Activated T-cell treated with anti-CD3 and anti-CD28 coated beads for 24 hours (primary cell): ENCODE data around the gene SEPSECS.

Experiments used
- DNase-seq: peaks from one replicate; pipeline ENCODE4 v3.0.0-alpha.2; 2020; ENCODE audit warnings: low read depth

Gene SEPSECS

DNA sequence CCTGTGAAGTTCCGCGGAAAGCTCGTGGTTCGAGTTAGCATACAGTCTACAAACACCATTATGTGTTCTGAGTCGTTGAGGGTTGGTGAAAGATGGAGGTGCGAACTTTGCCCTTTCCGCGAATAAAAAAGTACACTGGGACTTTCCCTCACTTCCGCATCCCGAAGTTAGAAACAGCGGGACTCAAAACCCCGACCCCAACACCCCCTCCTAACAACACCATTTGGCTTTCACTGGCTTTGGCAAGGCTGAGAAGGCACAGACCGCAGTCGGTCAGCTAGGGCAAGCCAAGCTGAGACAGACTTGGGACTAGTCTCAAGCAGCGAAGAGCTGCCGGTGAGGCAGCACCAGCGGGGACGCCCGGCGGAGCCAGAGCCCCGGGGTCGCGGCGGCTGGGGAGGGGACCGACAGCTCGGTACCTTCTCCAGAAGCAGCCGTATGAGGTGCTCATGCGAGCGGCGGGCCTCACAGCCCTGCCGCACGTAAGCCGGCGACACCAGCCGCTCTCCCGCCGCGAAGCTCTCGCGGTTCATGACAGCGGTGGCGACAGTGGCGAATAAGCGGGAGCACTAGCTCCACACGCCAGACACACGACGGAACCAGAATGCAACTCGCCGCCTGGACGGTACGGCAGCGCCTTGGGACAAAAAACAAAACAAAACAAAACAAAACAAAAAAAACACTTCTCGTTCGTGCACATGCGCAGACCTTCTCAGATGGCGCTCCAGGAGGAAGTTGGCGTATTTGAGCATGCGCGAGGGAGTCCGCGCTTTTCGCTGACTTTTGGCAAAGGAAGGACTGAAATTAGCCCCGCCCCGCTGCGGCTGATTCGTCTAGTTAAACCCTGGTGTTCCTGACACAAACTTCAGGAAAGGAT, at the start of gene SEPSECS:
SEPSECS (minus strand) TSS at position 613 of the 877 bp plus-strand sequence; CDS start at position 533, 80 bp downstream.
- peak; percentile 93 for DNase-seq

- no peak for DNase-seq
Observed at GRCh38 chr4:25209702-25210101, 49.5 kb upstream of the SEPSECS start.

DNA sequence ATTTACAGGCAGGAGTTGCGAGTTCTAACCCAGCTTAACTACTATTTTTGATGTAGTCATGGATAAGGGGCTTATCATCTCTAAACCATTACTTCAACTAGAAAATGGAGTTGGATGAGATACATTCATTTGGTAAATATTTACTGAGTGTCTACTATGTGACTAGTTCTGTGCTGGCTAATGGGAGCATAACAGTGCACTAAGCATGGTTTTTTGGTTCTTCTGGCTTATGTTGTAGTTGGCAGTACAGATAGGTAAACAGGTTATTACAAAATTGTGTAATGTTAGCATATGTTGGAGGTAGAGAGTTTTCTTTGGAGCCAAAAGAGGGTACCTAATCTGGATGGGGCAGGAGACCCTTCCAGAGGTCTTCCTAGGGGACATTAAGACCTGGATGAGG, 47.7 kb upstream of the SEPSECS start:
- DNase-seq, result no peak

- DNase-seq, result no peak
Observed at GRCh38 chr4:25198713-25199112, 38.5 kb upstream of the SEPSECS start.

GRCh38 chr4:25190407-25190806, 30.2 kb upstream of the SEPSECS start:
- no peak for DNase-seq

- DNase-seq, result no peak
Observed at GRCh38 chr4:25184056-25184455, 23.8 kb upstream of the SEPSECS start.

DNA sequence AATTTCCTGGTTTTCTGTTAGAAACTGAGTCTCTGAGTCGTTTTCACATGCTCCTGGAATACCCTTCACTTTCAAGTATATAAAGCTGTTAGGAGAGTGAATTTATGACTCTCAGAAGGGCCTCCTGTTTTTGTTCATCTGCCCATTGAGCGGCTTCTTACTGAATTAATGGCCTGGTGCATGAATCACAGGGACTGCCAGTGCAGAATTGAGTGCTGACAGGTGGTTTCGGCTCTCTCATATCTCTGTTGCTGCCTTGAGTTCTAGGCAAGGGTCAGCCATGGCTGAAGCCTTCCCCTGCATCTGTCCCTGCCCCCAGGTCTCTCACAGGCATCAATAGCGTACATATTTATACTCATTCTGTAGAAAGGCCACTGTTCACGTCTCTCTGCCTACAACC, 22.7 kb upstream of the SEPSECS start:
- DNase-seq, result no peak

GRCh38 chr4:25180524-25181131, 20.4 kb upstream of the SEPSECS start:
- DNase-seq, result no peak

DNA sequence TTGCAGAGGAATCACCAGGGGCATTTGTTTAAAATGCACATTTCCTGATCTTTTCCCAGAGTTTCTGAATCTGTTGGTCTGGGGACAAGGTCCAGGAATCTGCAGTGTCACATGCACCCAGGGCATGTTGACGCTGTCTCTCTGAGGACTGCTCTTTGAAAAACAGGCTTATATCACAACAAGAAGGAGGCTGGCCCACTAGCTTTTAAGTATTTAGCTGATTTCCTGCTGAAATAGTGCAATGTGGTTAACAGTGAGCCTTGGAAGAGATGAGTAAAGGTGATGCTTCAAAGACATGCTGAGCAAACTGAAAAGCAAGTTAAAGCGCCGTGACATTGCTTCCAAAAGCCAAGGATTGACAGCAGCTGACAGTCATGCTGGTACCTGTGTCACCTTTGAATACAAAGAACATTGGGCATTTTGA, 18.6 kb upstream of the SEPSECS start:
- no peak for DNase-seq

- no peak for DNase-seq
Observed at GRCh38 chr4:25177147-25177546, 16.9 kb upstream of the SEPSECS start.

- DNase-seq, result no peak
Observed at GRCh38 chr4:25174674-25175073, 14.4 kb upstream of the SEPSECS start.

- DNase-seq, result no peak
Observed at GRCh38 chr4:25172961-25173915, 13.0 kb upstream of the SEPSECS start.

DNA sequence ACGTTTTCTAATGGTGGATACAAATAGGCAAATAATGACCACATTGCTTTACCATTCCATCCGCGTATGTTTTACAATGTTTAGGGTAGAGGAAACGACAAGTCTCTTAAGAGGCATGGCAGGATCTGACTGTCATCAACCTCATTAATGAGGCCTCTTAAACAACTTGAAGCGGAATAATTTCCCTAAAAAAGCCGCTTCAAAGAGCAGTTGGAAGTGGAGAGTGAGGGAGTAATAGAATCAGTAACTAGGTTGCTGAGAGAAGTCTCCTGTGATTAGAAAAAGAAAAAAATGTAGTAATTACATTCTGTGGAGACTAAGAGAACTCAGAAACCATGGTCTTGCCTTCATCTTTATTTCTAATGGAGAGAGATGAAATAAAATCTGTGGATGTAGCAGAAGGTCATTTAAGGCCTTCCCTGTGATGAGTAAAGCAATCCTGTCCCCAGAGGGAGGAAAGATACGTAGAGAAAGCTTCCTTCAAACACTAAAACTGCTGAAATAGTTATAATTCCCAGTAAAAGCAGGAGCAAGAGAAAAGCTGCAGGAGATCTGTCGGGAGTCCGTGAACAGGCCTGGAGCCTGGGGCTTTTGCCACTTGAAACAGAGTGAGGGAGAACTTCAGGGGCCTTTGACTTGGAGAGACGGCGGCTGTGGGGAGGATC, 11.1 kb upstream of the SEPSECS start:
- no peak for DNase-seq

DNA sequence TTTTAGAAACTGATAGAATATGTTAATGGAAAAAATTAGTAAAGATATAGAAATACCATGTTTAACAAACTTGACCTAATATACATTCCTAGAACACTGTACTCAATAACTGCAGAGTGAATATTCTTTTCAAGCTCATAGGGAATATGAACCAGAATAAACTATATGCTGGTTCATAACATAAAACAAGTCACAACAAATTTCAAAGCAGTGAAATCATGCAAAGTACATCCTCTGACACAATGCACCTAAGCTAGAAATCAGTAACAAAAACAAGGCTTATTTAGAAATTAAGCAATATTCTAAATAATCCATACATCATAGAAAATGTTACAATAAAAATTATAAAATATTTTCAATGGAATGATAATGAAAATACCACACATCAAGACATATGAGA, 9.2 kb upstream of the SEPSECS start:
- no peak for DNase-seq

DNA sequence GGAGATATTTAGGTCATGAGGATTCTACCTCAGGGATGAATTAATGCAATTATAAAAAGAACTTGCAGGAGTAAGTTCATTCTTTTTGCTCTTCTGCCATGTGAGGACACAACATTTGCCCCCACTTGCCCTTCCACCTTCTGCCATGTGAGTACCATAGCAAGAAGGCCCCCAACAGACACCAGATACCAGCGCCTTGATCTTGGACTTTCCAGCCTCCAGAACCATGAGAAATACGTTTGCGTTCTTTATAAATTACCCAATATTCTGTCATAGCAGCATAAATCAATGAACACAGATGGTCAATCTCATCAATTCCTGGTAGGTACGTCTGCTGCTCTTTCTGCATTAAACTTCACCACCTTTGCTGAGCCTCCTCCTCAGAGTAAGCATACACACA, 5.7 kb upstream of the SEPSECS start:
- DNase-seq, result no peak

GRCh38 chr4:25163196-25163595, 2.9 kb upstream of the SEPSECS start:
- no peak for DNase-seq

GRCh38 chr4:25162566-25162965, 2.3 kb upstream of the SEPSECS start:
- no peak for DNase-seq

- no peak for DNase-seq
Observed at GRCh38 chr4:25161593-25161950, 1.3 kb upstream of the SEPSECS start.

DNA sequence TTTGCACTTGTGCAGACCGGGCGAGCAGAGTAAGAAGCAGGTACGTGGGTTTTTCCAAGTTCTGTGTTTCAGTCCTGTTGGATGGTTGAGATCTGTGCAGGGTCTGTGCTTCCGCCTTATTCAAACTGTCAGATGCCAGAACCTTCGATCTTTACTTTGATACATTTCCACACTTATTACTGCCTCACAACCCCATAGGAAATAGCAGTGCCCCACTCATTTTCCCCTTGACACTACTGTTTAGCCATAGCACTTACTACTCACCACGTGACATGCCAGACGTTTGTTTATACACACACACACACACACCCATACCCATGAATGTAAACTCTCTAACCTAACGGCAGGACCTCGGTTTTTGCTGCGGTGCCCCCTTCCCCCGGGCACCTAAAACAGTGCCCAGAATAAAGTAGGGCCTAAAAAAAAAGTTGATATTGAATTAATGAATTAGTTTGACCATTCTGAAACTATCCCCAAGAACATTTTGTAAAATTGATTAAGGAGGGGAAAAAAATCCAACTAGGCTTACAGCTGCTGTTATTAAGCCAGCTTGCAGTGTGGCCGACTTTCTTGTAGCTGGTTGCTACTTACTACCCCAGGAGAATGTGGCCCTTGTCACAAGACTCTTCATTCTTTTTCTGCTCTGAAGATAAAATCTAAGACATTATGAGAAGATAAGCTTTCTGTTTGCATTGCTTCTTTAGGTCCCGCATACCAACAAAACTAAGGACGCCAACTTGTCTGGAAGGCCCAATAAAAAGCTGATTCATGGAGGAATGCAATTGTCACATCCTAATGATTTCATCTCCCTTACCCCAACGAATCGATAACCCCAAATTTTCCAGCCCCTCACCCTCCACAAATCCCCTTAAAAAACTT, 704 bp upstream of the SEPSECS start:
- DNase-seq, result no peak

DNA sequence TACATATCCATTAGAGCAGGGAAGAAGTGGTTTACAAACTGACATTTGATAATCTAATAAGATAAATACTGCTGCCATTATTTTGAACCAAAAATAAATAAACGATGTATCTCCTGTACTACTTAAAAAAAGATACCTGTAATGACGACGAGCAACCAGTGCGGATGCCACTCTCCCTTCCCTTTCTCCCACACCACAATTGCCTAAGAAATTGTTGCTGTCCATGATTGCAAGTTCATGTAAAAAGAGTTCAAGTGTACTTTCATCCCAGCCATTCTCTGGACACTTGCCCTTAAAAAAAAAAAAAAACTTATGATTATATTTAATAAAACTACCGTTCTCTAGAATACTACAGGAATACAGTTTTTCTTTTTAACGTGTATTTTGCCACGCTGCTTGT, 1.4 kb downstream of the SEPSECS start:
- DNase-seq, result no peak

GRCh38 chr4:25157081-25157480, 3.2 kb downstream of the SEPSECS start:
- no peak for DNase-seq
